HL-60 (cell line): ENCODE data around the gene DNLZ.

ENCODE experiments used
- POLR2AphosphoS5 ChIP-seq: IDR thresholded peaks from 2 replicates; pipeline ENCODE4 v1.6.1; 2012; ENCODE audit warnings: low read depth
- TF ChIP-seq, protein P1 (sequence below): IDR thresholded peaks from one replicate; pipeline ENCODE4 v1.5.1; 2011; ENCODE audit warnings: low read length, control low read depth, inconsistent platforms; ENCODE audit not compliant: insufficient read depth
- TF ChIP-seq, protein P2 (sequence below): IDR thresholded peaks from 2 replicates; pipeline ENCODE4 v1.6.1; 2012; ENCODE audit warnings: low read depth; ENCODE audit not compliant: insufficient replicate concordance

DNA sequence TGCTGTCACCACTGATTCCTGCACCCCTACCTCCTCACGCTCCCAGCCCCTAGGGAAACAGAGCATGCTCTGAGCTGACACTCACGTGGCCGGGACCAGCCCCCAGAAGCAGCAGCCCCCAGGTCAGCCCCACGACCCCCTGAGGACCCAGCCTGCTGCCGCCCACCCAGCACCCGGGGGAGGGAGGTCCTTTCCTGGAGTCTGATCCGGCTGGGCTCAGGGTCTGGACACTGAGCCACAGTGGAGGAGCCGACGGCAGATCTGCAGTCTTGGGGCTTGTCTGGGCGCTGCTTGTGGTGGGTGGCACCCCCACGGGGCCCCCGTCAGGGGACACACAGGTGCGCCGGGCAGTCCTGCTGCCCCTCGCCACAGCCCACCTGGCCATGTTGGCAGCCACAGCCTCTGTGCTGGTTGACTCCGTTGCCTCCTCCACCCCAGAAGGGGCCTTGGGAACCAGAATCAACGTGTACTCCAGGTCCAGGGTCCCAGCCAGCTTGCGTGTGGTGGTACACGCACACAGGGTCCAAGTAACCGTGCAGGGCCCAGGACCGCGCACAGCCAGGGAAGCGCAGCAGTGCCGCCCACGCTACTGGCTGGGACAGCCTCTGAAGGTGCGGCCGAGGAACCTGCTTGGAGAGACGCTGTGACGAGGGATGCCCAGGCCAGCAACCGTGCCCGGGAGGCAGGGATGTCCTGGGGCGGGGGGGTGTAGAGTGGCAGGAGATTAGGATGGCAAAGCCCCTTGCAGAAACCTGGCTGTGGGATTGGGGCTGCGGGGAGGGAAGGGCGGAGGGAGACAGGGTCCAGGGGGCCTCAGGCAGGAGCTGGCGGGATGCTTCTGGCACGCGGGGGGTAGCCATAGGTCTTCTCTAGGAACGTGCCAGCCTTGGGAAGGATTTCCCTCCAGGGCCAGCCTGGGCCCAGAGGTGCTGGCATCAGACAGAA is 3.5 kb downstream of the DNLZ start:
- TF ChIP-seq, protein P1, sequence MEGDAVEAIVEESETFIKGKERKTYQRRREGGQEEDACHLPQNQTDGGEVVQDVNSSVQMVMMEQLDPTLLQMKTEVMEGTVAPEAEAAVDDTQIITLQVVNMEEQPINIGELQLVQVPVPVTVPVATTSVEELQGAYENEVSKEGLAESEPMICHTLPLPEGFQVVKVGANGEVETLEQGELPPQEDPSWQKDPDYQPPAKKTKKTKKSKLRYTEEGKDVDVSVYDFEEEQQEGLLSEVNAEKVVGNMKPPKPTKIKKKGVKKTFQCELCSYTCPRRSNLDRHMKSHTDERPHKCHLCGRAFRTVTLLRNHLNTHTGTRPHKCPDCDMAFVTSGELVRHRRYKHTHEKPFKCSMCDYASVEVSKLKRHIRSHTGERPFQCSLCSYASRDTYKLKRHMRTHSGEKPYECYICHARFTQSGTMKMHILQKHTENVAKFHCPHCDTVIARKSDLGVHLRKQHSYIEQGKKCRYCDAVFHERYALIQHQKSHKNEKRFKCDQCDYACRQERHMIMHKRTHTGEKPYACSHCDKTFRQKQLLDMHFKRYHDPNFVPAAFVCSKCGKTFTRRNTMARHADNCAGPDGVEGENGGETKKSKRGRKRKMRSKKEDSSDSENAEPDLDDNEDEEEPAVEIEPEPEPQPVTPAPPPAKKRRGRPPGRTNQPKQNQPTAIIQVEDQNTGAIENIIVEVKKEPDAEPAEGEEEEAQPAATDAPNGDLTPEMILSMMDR, result no peak
- TF ChIP-seq POLR2AphosphoS5, result no peak
- TF ChIP-seq, protein P2, sequence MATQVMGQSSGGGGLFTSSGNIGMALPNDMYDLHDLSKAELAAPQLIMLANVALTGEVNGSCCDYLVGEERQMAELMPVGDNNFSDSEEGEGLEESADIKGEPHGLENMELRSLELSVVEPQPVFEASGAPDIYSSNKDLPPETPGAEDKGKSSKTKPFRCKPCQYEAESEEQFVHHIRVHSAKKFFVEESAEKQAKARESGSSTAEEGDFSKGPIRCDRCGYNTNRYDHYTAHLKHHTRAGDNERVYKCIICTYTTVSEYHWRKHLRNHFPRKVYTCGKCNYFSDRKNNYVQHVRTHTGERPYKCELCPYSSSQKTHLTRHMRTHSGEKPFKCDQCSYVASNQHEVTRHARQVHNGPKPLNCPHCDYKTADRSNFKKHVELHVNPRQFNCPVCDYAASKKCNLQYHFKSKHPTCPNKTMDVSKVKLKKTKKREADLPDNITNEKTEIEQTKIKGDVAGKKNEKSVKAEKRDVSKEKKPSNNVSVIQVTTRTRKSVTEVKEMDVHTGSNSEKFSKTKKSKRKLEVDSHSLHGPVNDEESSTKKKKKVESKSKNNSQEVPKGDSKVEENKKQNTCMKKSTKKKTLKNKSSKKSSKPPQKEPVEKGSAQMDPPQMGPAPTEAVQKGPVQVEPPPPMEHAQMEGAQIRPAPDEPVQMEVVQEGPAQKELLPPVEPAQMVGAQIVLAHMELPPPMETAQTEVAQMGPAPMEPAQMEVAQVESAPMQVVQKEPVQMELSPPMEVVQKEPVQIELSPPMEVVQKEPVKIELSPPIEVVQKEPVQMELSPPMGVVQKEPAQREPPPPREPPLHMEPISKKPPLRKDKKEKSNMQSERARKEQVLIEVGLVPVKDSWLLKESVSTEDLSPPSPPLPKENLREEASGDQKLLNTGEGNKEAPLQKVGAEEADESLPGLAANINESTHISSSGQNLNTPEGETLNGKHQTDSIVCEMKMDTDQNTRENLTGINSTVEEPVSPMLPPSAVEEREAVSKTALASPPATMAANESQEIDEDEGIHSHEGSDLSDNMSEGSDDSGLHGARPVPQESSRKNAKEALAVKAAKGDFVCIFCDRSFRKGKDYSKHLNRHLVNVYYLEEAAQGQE, result no peak
